Aortic smooth muscle cell (primary cell): ENCODE data around the gene MBD4. TPM values are rescaled to one million over a fixed set of nuclear protein-coding genes. Genes with fewer than 3 reads are reported as not detected.

Experiments
- total RNA-seq: library from RNA; depleted of rRNA; stranded (reverse); fragments of >200 nt; gene quantifications from 2 replicates; pipeline ENCODE4 v1.2.3, GENCODE V29; 2014

MBD4 gene
- 15.7 and 18.3 TPM in 2 replicates for total RNA-seq

GRCh38 chr3:129439817-129440617 is at the start of gene MBD4, which contains the start of gene IFT122:
TSS of gene MBD4 (minus strand) at chr3:129439948. CDS start at chr3:129439833, 115 bp downstream.
TSS of gene IFT122 (plus strand) at chr3:129440224. CDS start at chr3:129440331, 107 bp downstream.

GRCh38 chr3:129428376-129429079 is 11.2 kb downstream of the MBD4 start, which contains the start of gene EFCAB12:
TSS of gene EFCAB12 (minus strand) at chr3:129428636. CDS start at chr3:129428488, 148 bp downstream.

Other genes starting within 250 kb of the MBD4 start
- gene COPG1, start 190.3 kb downstream of the MBD4 start, total RNA-seq = 542 and 549 TPM in 2 replicates
- gene HMCES, start 161.1 kb downstream of the MBD4 start, total RNA-seq = 19.0 and 20.2 TPM in 2 replicates
- gene EFCAB12, start 11.3 kb downstream of the MBD4 start, total RNA-seq = not detected in 2 replicates
- gene IFT122, start 276 bp upstream of the MBD4 start, total RNA-seq = 26.6 and 29.0 TPM in 2 replicates
- under 0.01 TPM in 1 of 2 replicates, not detected in the other for gene RHO, start 88.7 kb upstream of the MBD4 start, total RNA-seq
- gene H1-8, start 103.2 kb upstream of the MBD4 start, total RNA-seq = not detected in 2 replicates
- 131 and 204 TPM in 2 replicates for gene PLXND1, start 166.7 kb upstream of the MBD4 start, total RNA-seq